ENCODE results near the gene OR52E1. TPM values are rescaled to one million over a fixed set of nuclear protein-coding genes. Genes with fewer than 3 reads are reported as not detected.

The OR52E1 gene
- not detected for total RNA-seq

GRCh38 chr11:5069272-5069671, at the start of gene OR52E1:
OR52E1 (plus strand) TSS chr11:5069572.
- 59% methylated on average over 3 of the region's 3 CpGs for WGBS
- intact Hi-C loops (cut with DNase I) = no loop called here

DNA sequence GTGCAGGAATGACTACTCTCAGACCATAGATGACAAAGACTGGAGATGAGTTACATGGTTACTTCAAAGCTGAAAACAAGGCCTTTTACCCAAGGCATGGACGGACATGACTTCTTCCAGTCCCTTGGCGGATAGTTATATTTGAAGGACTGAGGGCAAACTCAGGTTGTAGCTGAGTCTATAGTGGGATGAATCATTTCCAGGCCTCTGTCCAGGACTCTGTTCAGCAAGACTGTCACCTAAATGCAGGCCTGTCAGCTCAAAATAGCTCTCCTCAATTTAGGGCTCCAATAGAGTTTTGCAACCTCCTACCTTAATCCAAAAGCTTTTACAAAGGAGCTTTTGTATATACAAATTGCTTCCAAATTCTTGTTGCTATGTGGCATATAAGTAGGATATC, 47.4 kb upstream of the OR52E1 start:
- no peak overlapping the region for H3K4me3 ChIP-seq
- H3K27me3 ChIP-seq = peaks cover 0 to 5% (median 0%) of the 10 kb centered on the region in 4 donors
- intact Hi-C loops (cut with DNase I) = no loop called here
- H3K36me3 ChIP-seq = no peaks in the 10 kb centered on the region
- DNase-seq (ENCODE audit: extremely low spot score) = no peak
- H3K27ac ChIP-seq (replicated peaks in 1 of 4) = no peak overlapping the region
- no peaks in the 10 kb centered on the region for H3K4me1 ChIP-seq
- WGBS = 100% methylated on average over 2 of the region's 2 CpGs
- TF ChIP-seq POLR2A (IDR thresholded peaks at IDR 0.05; ENCODE audit: low read depth) (no peak), EP300 (IDR thresholded peaks at IDR 0.05) (no peak), POLR2AphosphoS5 (IDR thresholded peaks at IDR 0.05) (no peak), CTCF (IDR thresholded peaks at IDR 0.05) (no peak)
- H3K9me3 ChIP-seq = peaks cover 0 to 16% (median 10%) of the 10 kb centered on the region in 4 donors

More at GRCh38 chr11:5069272-5069671, at the start of gene OR52E1:
- Histone ChIP-seq H3K4me3 (no peak within 1 kb of the TSS), H3K4me1 (no peaks in the 10 kb centered on the region), H3K27me3 (peaks cover 0 to 4% (median 0%) of the 10 kb centered on the region in 4 donors), H3K36me3 (no peaks in the 10 kb centered on the region), H3K9me3 (no peaks in the 10 kb centered on the region), H3K27ac (replicated peaks in 1 of 4) (no peak within 1 kb of the TSS)
- TF ChIP-seq POLR2A (IDR thresholded peaks at IDR 0.05; ENCODE audit: low read depth) (no peak), CTCF (IDR thresholded peaks at IDR 0.05) (no peak)
- DNase-seq (ENCODE audit: extremely low spot score) = no peak

GRCh38 chr11:5036669-5037068, 32.7 kb upstream of the OR52E1 start:
- WGBS = 64% methylated on average over 2 of the region's 2 CpGs
- intact Hi-C loops (cut with DNase I) = no loop called here
- no peaks in the 10 kb centered on the region for H3K9me3 ChIP-seq
- no peaks in the 10 kb centered on the region for H3K36me3 ChIP-seq
- no peak overlapping the region for H3K27ac ChIP-seq (replicated peaks in 1 of 4)
- no peak for DNase-seq (ENCODE audit: extremely low spot score)
- no peaks in the 10 kb centered on the region for H3K27me3 ChIP-seq
- H3K4me1 ChIP-seq = no peaks in the 10 kb centered on the region
- TF ChIP-seq POLR2AphosphoS5 (IDR thresholded peaks at IDR 0.05) (no peak), EP300 (IDR thresholded peaks at IDR 0.05) (no peak), POLR2A (IDR thresholded peaks at IDR 0.05; ENCODE audit: low read depth) (no peak), CTCF (IDR thresholded peaks at IDR 0.05) (no peak)
- no peak overlapping the region for H3K4me3 ChIP-seq

- H3K27me3 ChIP-seq = no peaks in the 10 kb centered on the region
- no peaks in the 10 kb centered on the region for H3K9me3 ChIP-seq
- DNase-seq (ENCODE audit: extremely low spot score) = no peak
- WGBS = 51% methylated on average over 2 of the region's 2 CpGs
- H3K4me1 ChIP-seq = no peaks in the 10 kb centered on the region
- no peak overlapping the region for H3K4me3 ChIP-seq
- no peaks in the 10 kb centered on the region for H3K36me3 ChIP-seq
- intact Hi-C loops (cut with DNase I) = no loop called here
- H3K27ac ChIP-seq (replicated peaks in 1 of 4) = no peak overlapping the region
- no peak for TF ChIP-seq EP300 (IDR thresholded peaks at IDR 0.05)
- TF ChIP-seq POLR2A (IDR thresholded peaks at IDR 0.05; ENCODE audit: low read depth) = no peak
- TF ChIP-seq CTCF (IDR thresholded peaks at IDR 0.05) = no peak
- no peak for TF ChIP-seq POLR2AphosphoS5 (IDR thresholded peaks at IDR 0.05)
These were observed 31.4 kb upstream of the OR52E1 start for GRCh38 chr11:5037926-5038325.

DNA sequence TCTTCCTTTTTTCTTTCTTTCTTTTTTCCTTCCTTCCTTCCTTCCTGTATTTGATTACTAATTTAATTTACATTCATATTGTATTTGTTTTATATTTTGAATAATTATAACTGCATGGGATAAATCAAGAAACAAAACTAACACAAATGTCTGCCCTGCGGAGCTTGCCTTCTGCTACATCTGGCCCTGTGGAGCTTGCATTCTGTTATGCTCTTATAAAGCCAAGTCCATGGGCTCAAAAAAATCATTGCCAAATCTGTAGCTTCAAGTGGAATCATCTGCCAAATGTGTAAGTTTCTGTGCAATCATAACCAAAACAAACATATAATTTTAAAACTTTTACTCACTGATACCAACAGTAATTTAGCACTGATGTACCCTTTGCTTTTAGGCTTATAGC, 31.0 kb upstream of the OR52E1 start:
- TF ChIP-seq POLR2A (IDR thresholded peaks at IDR 0.05; ENCODE audit: low read depth) = no peak
- no peak for TF ChIP-seq EP300 (IDR thresholded peaks at IDR 0.05)
- no peak for TF ChIP-seq POLR2AphosphoS5 (IDR thresholded peaks at IDR 0.05)
- no peak for TF ChIP-seq CTCF (IDR thresholded peaks at IDR 0.05)
- H3K27me3 ChIP-seq = no peaks in the 10 kb centered on the region
- no peak for DNase-seq (ENCODE audit: extremely low spot score)
- no peak overlapping the region for H3K27ac ChIP-seq (replicated peaks in 1 of 4)
- H3K4me1 ChIP-seq = no peaks in the 10 kb centered on the region
- H3K9me3 ChIP-seq = no peaks in the 10 kb centered on the region
- H3K4me3 ChIP-seq = no peak overlapping the region
- intact Hi-C loops (cut with DNase I) = no loop called here
- WGBS = 87% methylated on average over 1 of the region's 1 CpG
- no peaks in the 10 kb centered on the region for H3K36me3 ChIP-seq

Measured in esophagus muscularis mucosa (tissue), 4 donors.